Left lung (tissue), 10 donors: Measurements from ENCODE around the gene ST6GAL1. TPM values are rescaled to one million over a fixed set of nuclear protein-coding genes. Genes with fewer than 3 reads are reported as not detected.

Experiments
- ATAC-seq: fragments of 200-7000 bp; cut with Tn5 transposase; one replicate; pipeline ENCODE4 v1.9.1; 2020; ENCODE audit warnings: moderate library complexity
- DNase-seq, 4 donors: peaks; one replicate each; pipeline ENCODE4 v3.0.0-alpha.2; 2013 to 2020
- H3K27ac ChIP-seq, 2 donors: fragments of 200-600 bp; sonication (generic) in 1 of 2; one replicate each; pipeline versions ENCODE4 v1.5.0 to v1.8.0; 2020 to 2021
- H3K27me3 ChIP-seq, 2 donors: fragments of 200-600 bp; sonication (generic) in 1 of 2; one replicate each; pipeline versions ENCODE4 v1.5.0 to v1.8.0; 2020 to 2021
- H3K36me3 ChIP-seq, 2 donors: fragments of 200-600 bp; sonication (generic) in 1 of 2; one replicate each; pipeline versions ENCODE4 v1.5.0 to v1.8.0; 2020 to 2021
- H3K4me1 ChIP-seq, 2 donors: fragments of 200-600 bp; one replicate each; pipeline ENCODE4 v1.8.0; 2021
- H3K4me3 ChIP-seq, 2 donors: fragments of 200-600 bp; sonication (generic) in 1 of 2; one replicate each; pipeline versions ENCODE4 v1.5.0 to v1.8.0; 2020 to 2021; ENCODE audit warnings: mild to moderate bottlenecking in 1 of 2
- H3K9me3 ChIP-seq, 2 donors: fragments of 200-600 bp; sonication (generic) in 1 of 2; one replicate each; pipeline versions ENCODE4 v1.5.0 to v1.8.0; 2020 to 2021
- CTCF ChIP-seq, 2 donors: fragments of 200-600 bp; sonication (generic) in 1 of 2; IDR thresholded peaks; one replicate each; pipeline versions ENCODE4 v1.5.0 to v1.8.0; 2021; ENCODE audit warnings: antibody characterized with exemption in 2 of 2
- intact Hi-C, 2 donors: fragments of 100-400 bp; cut with DNase I; formaldehyde crosslinking; loops; one replicate each; pipeline versions ENCODE4 v1.11.2 to v1.14.2; 2022
- polyA plus RNA-seq, 6 donors: library from polyadenylated mRNA; unstranded; fragments of 120-200 nt; gene quantifications; one replicate each; pipeline ENCODE4 v1.2.1, GENCODE V29; 2013; ENCODE audit not compliant: insufficient read length in 6 of 6
- total RNA-seq, 2 donors: library from RNA; stranded (reverse); fragmentation: NEBNext Ultra II Directional; extraction: Animal tissue kit (Norgen Biotek cat#: 25700); gene quantifications; one replicate each; pipeline ENCODE4 v1.2.1, GENCODE V29; 2021
- donor health status: DM: no; HTN: yes; CAD: no.
- donor health status: DM: no; HTN: no; CAD: no.

Gene ST6GAL1
- total and polyA plus RNA-seq, 8 donors: 45.5 to 132 (median 56.2) TPM

GRCh38 chr3:186938716-186939115 lies 8.4 kb downstream of the ST6GAL1 start:
- Histone ChIP-seq H3K27ac (peak overlapping the region in 1 of 2 donors; percentile 19), H3K9me3 (no peaks in the 10 kb centered on the region), H3K36me3 (peaks cover 0 to 12% of the 10 kb centered on the region in 2 donors), H3K4me3 (no peak overlapping the region), H3K4me1 (peaks cover 11 to 25% of the 10 kb centered on the region in 2 donors), H3K27me3 (no peaks in the 10 kb centered on the region)
- no peak for TF ChIP-seq CTCF (IDR thresholded peaks at IDR 0.05)
- DNase-seq (peak in 1 of 4 donors; percentile 21), ATAC-seq (peak; percentile 40)
- intact Hi-C loops: no loop called here

- intact Hi-C loops: no loop called here
- no peak overlapping the region for H3K27ac ChIP-seq
- no peaks in the 10 kb centered on the region for H3K9me3 ChIP-seq
- no peak for TF ChIP-seq CTCF (IDR thresholded peaks at IDR 0.05)
- peaks cover 0 to 19% of the 10 kb centered on the region in 2 donors for H3K36me3 ChIP-seq
- ATAC-seq (no peak), DNase-seq (no peak)
- H3K4me3 ChIP-seq: no peak overlapping the region
- H3K4me1 ChIP-seq: peaks cover 10 to 17% of the 10 kb centered on the region in 2 donors
- no peaks in the 10 kb centered on the region for H3K27me3 ChIP-seq
Observed at GRCh38 chr3:186939536-186939935, 9.2 kb downstream of the ST6GAL1 start.

- peak; percentile 78 for ATAC-seq
- Histone ChIP-seq H3K9me3 (no peaks in the 10 kb centered on the region), H3K4me1 (peaks cover 10 to 17% of the 10 kb centered on the region in 2 donors), H3K27ac (peak overlapping the region; percentile 41 to 44), H3K27me3 (no peaks in the 10 kb centered on the region), H3K36me3 (peaks cover 0 to 15% of the 10 kb centered on the region in 2 donors), H3K4me3 (no peak overlapping the region)
- intact Hi-C loops: no loop called here
- peak in 2 of 4 donors; percentile 45 to 74 for DNase-seq
- no peak for TF ChIP-seq CTCF (IDR thresholded peaks at IDR 0.05)
Observed at GRCh38 chr3:186940967-186941366, 10.6 kb downstream of the ST6GAL1 start.

GRCh38 chr3:186942168-186942567 lies 11.8 kb downstream of the ST6GAL1 start:
- H3K36me3 ChIP-seq: peaks cover 0 to 15% of the 10 kb centered on the region in 2 donors
- intact Hi-C loops: no loop called here
- H3K27me3 ChIP-seq: no peaks in the 10 kb centered on the region
- H3K27ac ChIP-seq: peak overlapping the region in 1 of 2 donors; percentile 44
- DNase-seq: no peak
- no peak overlapping the region for H3K4me3 ChIP-seq
- ATAC-seq: no peak
- H3K9me3 ChIP-seq: no peaks in the 10 kb centered on the region
- TF ChIP-seq CTCF (IDR thresholded peaks at IDR 0.05): no peak
- peaks cover 10 to 20% of the 10 kb centered on the region in 2 donors for H3K4me1 ChIP-seq

GRCh38 chr3:186945255-186945823 lies 15.0 kb downstream of the ST6GAL1 start:
- Histone ChIP-seq H3K4me3 (no peak overlapping the region), H3K4me1 (peaks cover 8 to 27% of the 10 kb centered on the region in 2 donors), H3K36me3 (peaks cover 0 to 15% of the 10 kb centered on the region in 2 donors), H3K9me3 (no peaks in the 10 kb centered on the region), H3K27ac (peak overlapping the region in 1 of 2 donors; percentile 5), H3K27me3 (no peaks in the 10 kb centered on the region)
- ATAC-seq (peak; percentile 59), DNase-seq (peak in 1 of 4 donors; percentile 16)
- intact Hi-C loops: no loop called here
- no peak for TF ChIP-seq CTCF (IDR thresholded peaks at IDR 0.05)
